Upper lobe of left lung (tissue), 4 donors: Measurements from ENCODE around the gene MPV17L2.

Experiments
- CTCF ChIP-seq, 6 experiments: fragments of 450-650 bp in 4 of 6; fragments of 200-600 bp in 2 of 6; sonication (generic) in 2 of 6; IDR thresholded peaks; one replicate each; pipeline ENCODE4 v1.5.1; 2016 to 2019; ENCODE audit warnings: antibody characterized with exemption in 6 of 6
- EP300 ChIP-seq, 4 donors: sonication (generic); formaldehyde crosslinking; IDR thresholded peaks; one replicate each; pipeline ENCODE4 v1.5.1; 2017; ENCODE audit warnings: antibody characterized with exemption in 4 of 4, control low read depth in 2 of 4
- POLR2A ChIP-seq, 4 donors: fragments of 450-650 bp; IDR thresholded peaks; one replicate each; pipeline ENCODE4 v1.5.1; 2016 to 2017; ENCODE audit warnings: antibody characterized with exemption in 4 of 4, mild to moderate bottlenecking in 2 of 4

DNA sequence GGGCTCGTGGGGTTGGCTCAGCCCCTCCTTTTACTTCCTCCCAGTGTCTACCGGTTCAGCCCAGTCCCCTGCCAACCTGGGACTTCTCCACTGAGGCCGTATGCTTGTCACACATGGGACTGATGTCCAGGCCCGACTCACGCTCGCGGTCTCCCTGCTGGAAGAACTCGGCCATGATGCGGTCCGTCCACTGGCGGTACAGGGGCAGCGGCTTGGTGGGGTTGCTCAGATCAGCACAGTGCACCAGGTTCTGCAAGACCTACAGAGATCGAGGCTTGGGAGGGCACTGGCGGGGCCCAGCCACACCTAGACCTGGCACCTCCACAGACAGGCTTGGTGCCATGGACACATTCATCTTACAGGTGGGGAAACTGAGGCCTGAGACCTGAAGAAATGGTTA lies 18.7 kb downstream of the MPV17L2 start:
- TF ChIP-seq CTCF (IDR thresholded peaks at IDR 0.05) = no peak
- no peak for TF ChIP-seq EP300 (IDR thresholded peaks at IDR 0.05)
- no peak for TF ChIP-seq POLR2A (IDR thresholded peaks at IDR 0.05)
